GM18867 (cell line): ENCODE measurements around the gene PIP4K2C.
"Not testable (repeated sequence)": the region's sequence is repeated elsewhere in the genome, so short reads cannot be mapped to it uniquely, and the experiment has no call there.

Experiments used
- ATAC-seq: cut with Tn5 transposase; IDR thresholded peaks from one replicate; pipeline ENCODE4 v1.9.1; 2021; ENCODE audit warnings: mild to moderate bottlenecking, moderate library complexity; ENCODE audit not compliant: unreplicated experiment

PIP4K2C gene

GRCh38 chr12:57558864-57559263 is 32.1 kb upstream of the PIP4K2C start:
- ATAC-seq: no peak

GRCh38 chr12:57560516-57560915 is 30.5 kb upstream of the PIP4K2C start:
- no peak for ATAC-seq

GRCh38 chr12:57561117-57561516 is 29.9 kb upstream of the PIP4K2C start:
- not testable (repeated sequence) for ATAC-seq

- no peak for ATAC-seq
These were observed 27.6 kb upstream of the PIP4K2C start for GRCh38 chr12:57563358-57563757.

GRCh38 chr12:57564178-57564740 is 26.7 kb upstream of the PIP4K2C start:
- no peak for ATAC-seq

- ATAC-seq: no peak
These were observed 22.2 kb upstream of the PIP4K2C start for GRCh38 chr12:57568838-57569237.

GRCh38 chr12:57569858-57570257 is 21.1 kb upstream of the PIP4K2C start:
- ATAC-seq: no peak

GRCh38 chr12:57570438-57570837 is 20.6 kb upstream of the PIP4K2C start:
- not testable (repeated sequence) for ATAC-seq

GRCh38 chr12:57571926-57572762 is 18.8 kb upstream of the PIP4K2C start:
- no peak for ATAC-seq

GRCh38 chr12:57574795-57575194 is 16.2 kb upstream of the PIP4K2C start:
- ATAC-seq: no peak

GRCh38 chr12:57575771-57576612 is 15.0 kb upstream of the PIP4K2C start:
- no peak for ATAC-seq

GRCh38 chr12:57576613-57577160 is 14.3 kb upstream of the PIP4K2C start:
- ATAC-seq: no peak

- no peak for ATAC-seq
These were observed 12.8 kb upstream of the PIP4K2C start for GRCh38 chr12:57577981-57578758.

- ATAC-seq: no peak
These were observed 12.0 kb upstream of the PIP4K2C start for GRCh38 chr12:57579011-57579410.

- no peak for ATAC-seq
These were observed 11.1 kb upstream of the PIP4K2C start for GRCh38 chr12:57579677-57580465.

- no peak for ATAC-seq
These were observed 10.6 kb upstream of the PIP4K2C start for GRCh38 chr12:57580466-57580795.

GRCh38 chr12:57581802-57582201 is 9.2 kb upstream of the PIP4K2C start:
- ATAC-seq: no peak

- ATAC-seq: no peak
These were observed 8.6 kb upstream of the PIP4K2C start for GRCh38 chr12:57582440-57582839.

- ATAC-seq: peak; percentile 96
These were observed 7.8 kb upstream of the PIP4K2C start for GRCh38 chr12:57583008-57583831.
